PC-3 (cell line): ENCODE results near the gene ABCA2.

Experiments
- CTCF ChIP-seq: fragments of 300-600 bp; sonication (generic); conservative IDR thresholded peaks from 2 replicates; pipeline ENCODE4 v1.5.1; 2017; ENCODE audit warnings: antibody characterized with exemption, low read depth, mild to moderate bottlenecking, low read length
- EZH2phosphoT487 ChIP-seq: fragments of 300-600 bp; sonication (generic); IDR thresholded peaks from 2 replicates; pipeline ENCODE4 v1.6.1; 2018; ENCODE audit warnings: mild to moderate bottlenecking, antibody characterized with exemption, low read length, borderline replicate concordance

GRCh38 chr9:137009217-137009616 lies 18.8 kb downstream of the ABCA2 start:
- TF ChIP-seq CTCF, result no peak
- TF ChIP-seq EZH2phosphoT487, result no peak
